WTC11 (cell line): ENCODE measurements around the gene PKIB. TPM values are rescaled to one million over a fixed set of nuclear protein-coding genes. Genes with fewer than 3 reads are reported as not detected.

Source experiments
- ATAC-seq: fragments of 200-7000 bp; cut with Tn5 transposase; 2 replicates; pipeline ENCODE4 v1.10.0; 2021; ENCODE audit warnings: mild to moderate bottlenecking, moderate library complexity
- CTCF ChIA-PET: fragments of 300-600 bp; sonication (Branson Sonifier 250); formaldehyde crosslinking; loops from one replicate; lab custom pipeline; 2021; ENCODE audit warnings: antibody characterized with exemption; lab: Charles Lee
- POLR2A ChIA-PET: fragments of 350-600 bp; sonication (Branson Sonifier 250); formaldehyde crosslinking; loops from one replicate; lab custom pipeline; 2021; ENCODE audit warnings: antibody characterized with exemption; lab: Charles Lee
- DNase-seq: peaks from one replicate; pipeline ENCODE4 v3.0.0; 2021; ENCODE audit warnings: low spot score
- H3K27ac Mint-ChIP-seq: 2 replicates; pipeline ENCODE4 v1.8.0; 2021; ENCODE audit warnings: mixed read lengths
- H3K27me3 Mint-ChIP-seq: 2 replicates; pipeline ENCODE4 v1.8.0; 2021; ENCODE audit warnings: low read depth, mild to moderate bottlenecking, moderate library complexity, mixed read lengths
- H3K36me3 Mint-ChIP-seq: 2 replicates; pipeline ENCODE4 v1.8.0; 2021; ENCODE audit warnings: mixed read lengths
- H3K4me1 Mint-ChIP-seq: 2 replicates; pipeline ENCODE4 v1.8.0; 2022; ENCODE audit warnings: mixed read lengths
- H3K4me3 Mint-ChIP-seq: 2 replicates; pipeline ENCODE4 v1.8.0; 2021; ENCODE audit warnings: mild to moderate bottlenecking, moderate library complexity, mixed read lengths
- H3K9me3 Mint-ChIP-seq: 2 replicates; pipeline ENCODE4 v1.8.0; 2021; ENCODE audit warnings: mixed read lengths
- AR ChIP-seq: fragments of 250-450 bp; sonication (Bioruptor Pico); IDR thresholded peaks from 2 replicates; pipeline ENCODE4 v1.9.0; 2021; ENCODE audit warnings: mild to moderate bottlenecking
- ARID4B ChIP-seq: sonication (generic); formaldehyde crosslinking; IDR thresholded peaks from 2 replicates; pipeline ENCODE4 v1.8.0; 2023; ENCODE audit warnings: missing genetic modification reagents, mild to moderate bottlenecking, borderline replicate concordance
- ATF1 ChIP-seq: sonication (generic); formaldehyde crosslinking; IDR thresholded peaks from 2 replicates; pipeline ENCODE4 v1.8.1; 2023; ENCODE audit warnings: mild to moderate bottlenecking, moderate library complexity, missing genetic modification reagents
- E2F5 ChIP-seq: sonication (generic); formaldehyde crosslinking; IDR thresholded peaks from 2 replicates; pipeline ENCODE4 v1.8.1; 2022; ENCODE audit warnings: mild to moderate bottlenecking, moderate library complexity, missing genetic modification reagents
- ETV6 ChIP-seq: sonication (generic); formaldehyde crosslinking; IDR thresholded peaks from 2 replicates; pipeline ENCODE4 v1.8.1; 2022; ENCODE audit warnings: mild to moderate bottlenecking, missing genetic modification reagents
- FOXP4 ChIP-seq: sonication (generic); formaldehyde crosslinking; IDR thresholded peaks from 2 replicates; pipeline ENCODE4 v1.8.0; 2022; ENCODE audit warnings: mild to moderate bottlenecking, missing genetic modification reagents
- IRF2 ChIP-seq: sonication (generic); formaldehyde crosslinking; IDR thresholded peaks from 2 replicates; pipeline ENCODE4 v1.8.0; 2022; ENCODE audit warnings: low read depth, missing genetic modification reagents, borderline replicate concordance
- MXD4 ChIP-seq: fragments of 250-450 bp; sonication (Bioruptor Pico); IDR thresholded peaks from 2 replicates; pipeline ENCODE4 v1.8.0; 2021; ENCODE audit warnings: mild to moderate bottlenecking, moderate library complexity, borderline replicate concordance
- NFATC4 ChIP-seq: fragments of 250-450 bp; sonication (Bioruptor Pico); IDR thresholded peaks from 2 replicates; pipeline ENCODE4 v1.9.0; 2021; ENCODE audit warnings: mild to moderate bottlenecking
- NR2C2 ChIP-seq: sonication (generic); formaldehyde crosslinking; IDR thresholded peaks from 2 replicates; pipeline ENCODE4 v1.8.0; 2022; ENCODE audit warnings: mild to moderate bottlenecking, missing genetic modification reagents
- PRDM15 ChIP-seq: sonication (generic); formaldehyde crosslinking; IDR thresholded peaks from 2 replicates; pipeline ENCODE4 v1.8.0; 2022; ENCODE audit warnings: missing genetic modification reagents
- SMAD4 ChIP-seq: sonication (generic); formaldehyde crosslinking; IDR thresholded peaks from 2 replicates; pipeline ENCODE4 v1.8.0; 2022; ENCODE audit warnings: mild to moderate bottlenecking, missing genetic modification reagents
- TCF7 ChIP-seq: sonication (generic); formaldehyde crosslinking; IDR thresholded peaks from 2 replicates; pipeline ENCODE4 v1.8.0; 2022; ENCODE audit warnings: mild to moderate bottlenecking, low read depth, missing genetic modification reagents, moderate library complexity
- TEAD1 ChIP-seq: sonication (generic); formaldehyde crosslinking; IDR thresholded peaks from 2 replicates; pipeline ENCODE4 v1.8.0; 2022; ENCODE audit warnings: mild to moderate bottlenecking, missing genetic modification reagents
- TEAD4 ChIP-seq: sonication (generic); formaldehyde crosslinking; IDR thresholded peaks from 2 replicates; pipeline ENCODE4 v1.8.0; 2022; ENCODE audit warnings: mild to moderate bottlenecking, missing genetic modification reagents
- USF1 ChIP-seq: sonication (generic); formaldehyde crosslinking; IDR thresholded peaks from 2 replicates; pipeline ENCODE4 v1.8.0; 2022; ENCODE audit warnings: mild to moderate bottlenecking, missing genetic modification reagents
- ZNF138 ChIP-seq: sonication (generic); formaldehyde crosslinking; conservative IDR thresholded peaks from 2 replicates; pipeline ENCODE4 v1.8.1; 2022; ENCODE audit warnings: mild to moderate bottlenecking, moderate library complexity, missing genetic modification reagents
- ZNF232 ChIP-seq: sonication (generic); formaldehyde crosslinking; IDR thresholded peaks from 2 replicates; pipeline ENCODE4 v1.8.0; 2022; ENCODE audit warnings: mild to moderate bottlenecking, missing genetic modification reagents
- ZNF671 ChIP-seq: fragments of 250-450 bp; sonication (Bioruptor Pico); IDR thresholded peaks from 2 replicates; pipeline ENCODE4 v1.8.0; 2021; ENCODE audit warnings: mild to moderate bottlenecking
- total RNA-seq: library from RNA; stranded (reverse); gene quantifications from 3 replicates; pipeline ENCODE4 v1.2.3, GENCODE V29; 2021

Gene PKIB
- total RNA-seq, 1 experiment from 2014 or later = 26.4 TPM

GRCh38 chr6:122713138-122713537 is 102.9 kb downstream of the PKIB start (continued):
- TF ChIP-seq NR2C2 (CRISPR knock-in tag) (no peak), USF1 (no peak), TEAD4 (no peak), TEAD1 (CRISPR knock-in tag) (no peak), TCF7 (CRISPR knock-in tag) (no peak), E2F5 (CRISPR knock-in tag) (no peak), ZNF232 (CRISPR knock-in tag) (no peak), SMAD4 (CRISPR knock-in tag) (no peak), ZNF671 (no peak), MXD4 (CRISPR knock-in tag) (no peak), IRF2 (CRISPR knock-in tag) (no peak), NFATC4 (CRISPR knock-in tag) (no peak), ARID4B (CRISPR knock-in tag) (no peak)

- no peaks in the 10 kb centered on the region for H3K36me3 Mint-ChIP-seq
- H3K27me3 Mint-ChIP-seq = no peaks in the 10 kb centered on the region
- H3K9me3 Mint-ChIP-seq = no peaks in the 10 kb centered on the region
- H3K4me3 Mint-ChIP-seq = no peak overlapping the region
- DNase-seq (no peak), ATAC-seq (no peak)
- POLR2A ChIA-PET = no interaction called here
- no peak overlapping the region for H3K27ac Mint-ChIP-seq
- TF ChIP-seq ZNF138 = no peak
- no peak for TF ChIP-seq PRDM15 (CRISPR knock-in tag)
- TF ChIP-seq TCF7 (CRISPR knock-in tag) = no peak
- TF ChIP-seq FOXP4 (CRISPR knock-in tag) = no peak
- no peak for TF ChIP-seq AR (CRISPR knock-in tag)
- TF ChIP-seq ETV6 (CRISPR knock-in tag) = no peak
- no peak for TF ChIP-seq ATF1 (CRISPR knock-in tag)
- CTCF ChIA-PET = interaction anchor here (0.8 to 1.6 kb wide), 2 partner anchors 104 to 125 kb away, joined by 3 to 4 read pairs; partner anchors contain the start of gene PKIB
- peaks cover 18% of the 10 kb centered on the region for H3K4me1 Mint-ChIP-seq
Observed at GRCh38 chr6:122714059-122714458, 103.9 kb downstream of the PKIB start.
